NCI-H2196 treated with DMSO at 0.1 percent for 48 hours (cell line): ENCODE measurements around the gene PTPRM.
"Not testable (repeated sequence)": the region's sequence is repeated elsewhere in the genome, so short reads cannot be mapped to it uniquely, and the experiment has no call there.

ENCODE experiments used
- DNase-seq: peaks from one replicate; lab custom pipeline; 2025; ENCODE audit not compliant: unreplicated experiment; lab: John Stamatoyannopoulos, UW

PTPRM gene

DNA sequence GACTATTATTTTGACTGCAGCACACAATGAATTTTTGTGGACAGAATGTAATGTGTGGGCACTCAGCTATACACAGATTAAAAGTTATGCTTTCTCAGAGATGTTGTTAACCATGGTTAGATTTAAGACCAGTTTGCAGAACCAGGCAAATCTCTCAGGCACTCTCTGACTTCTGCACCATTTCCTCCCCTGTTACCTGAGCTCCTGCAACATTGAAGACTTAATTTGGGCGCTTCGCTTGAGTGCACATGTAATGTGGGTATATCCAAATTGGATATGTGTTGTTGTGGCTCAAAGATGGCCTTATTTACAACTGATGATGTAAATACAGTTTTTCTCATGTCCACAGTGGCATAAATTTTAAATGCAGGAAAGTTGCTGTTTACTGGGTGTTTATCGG is 469.4 kb downstream of the PTPRM start:
- no peak for DNase-seq

GRCh38 chr18:8037296-8037695 is 470.2 kb downstream of the PTPRM start:
- DNase-seq = no peak

GRCh38 chr18:8040021-8040420 is 472.9 kb downstream of the PTPRM start:
- no peak for DNase-seq

DNA sequence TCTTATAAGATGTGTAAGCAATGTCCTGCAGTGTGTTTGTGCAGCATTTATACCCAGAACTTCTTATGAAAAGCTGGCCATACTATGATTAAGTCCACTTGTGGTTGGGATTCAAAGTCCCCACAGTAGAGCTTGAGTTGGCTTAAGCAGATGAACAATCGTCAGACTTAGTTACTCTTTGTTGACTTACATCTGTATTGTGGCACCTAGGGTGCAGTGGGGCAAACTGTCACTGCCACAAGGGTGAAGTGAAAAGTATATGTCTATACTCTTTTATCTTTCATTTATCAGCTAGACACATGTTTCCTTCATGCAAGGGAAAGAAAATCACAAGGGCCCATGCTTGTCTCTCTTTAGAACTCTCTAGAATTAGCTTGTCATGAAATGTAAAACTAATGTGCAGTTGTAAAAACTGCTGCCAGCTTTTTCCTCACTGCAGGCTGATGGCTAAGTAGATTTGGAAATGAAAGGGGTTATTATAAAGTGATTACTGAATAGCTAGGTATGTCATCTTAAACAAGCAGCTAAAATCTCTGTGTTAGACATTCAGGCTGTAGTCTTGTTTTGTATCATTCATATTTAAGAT is 474.5 kb downstream of the PTPRM start:
- no peak for DNase-seq

GRCh38 chr18:8044004-8044403 is 476.9 kb downstream of the PTPRM start:
- no peak for DNase-seq

DNA sequence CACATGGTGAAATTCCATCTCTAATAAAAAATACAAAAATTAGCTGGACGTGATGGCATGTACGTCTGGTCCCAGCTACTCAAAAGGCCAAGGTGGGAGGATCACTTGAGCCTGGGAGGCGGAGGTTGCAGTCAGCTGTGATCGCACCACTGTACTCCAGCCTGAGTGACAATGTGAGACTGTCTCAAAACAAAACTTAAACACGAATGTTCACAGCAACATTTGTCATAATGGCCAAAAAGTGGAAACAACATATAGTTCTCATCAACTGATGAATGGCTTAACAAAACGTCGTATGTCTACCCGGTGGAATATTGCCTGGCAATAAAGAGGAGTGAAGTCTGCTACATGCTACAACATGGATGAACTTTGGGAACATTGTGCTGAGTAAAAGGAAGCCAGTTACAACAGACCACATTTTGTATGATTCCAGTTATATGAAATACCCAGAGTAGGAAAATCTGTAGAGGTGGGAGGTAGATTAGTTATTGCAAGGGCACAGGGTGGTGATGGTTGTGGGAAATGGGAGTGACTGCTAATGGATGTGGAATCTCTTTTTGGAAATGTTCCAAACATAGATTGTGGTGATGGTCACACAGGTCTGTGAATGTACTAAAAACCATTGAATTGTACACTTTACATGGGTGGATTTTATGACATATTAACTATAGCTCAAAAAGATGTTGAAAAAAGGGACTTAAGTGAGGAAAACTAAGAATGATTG is 478.2 kb downstream of the PTPRM start:
- DNase-seq = no peak

DNA sequence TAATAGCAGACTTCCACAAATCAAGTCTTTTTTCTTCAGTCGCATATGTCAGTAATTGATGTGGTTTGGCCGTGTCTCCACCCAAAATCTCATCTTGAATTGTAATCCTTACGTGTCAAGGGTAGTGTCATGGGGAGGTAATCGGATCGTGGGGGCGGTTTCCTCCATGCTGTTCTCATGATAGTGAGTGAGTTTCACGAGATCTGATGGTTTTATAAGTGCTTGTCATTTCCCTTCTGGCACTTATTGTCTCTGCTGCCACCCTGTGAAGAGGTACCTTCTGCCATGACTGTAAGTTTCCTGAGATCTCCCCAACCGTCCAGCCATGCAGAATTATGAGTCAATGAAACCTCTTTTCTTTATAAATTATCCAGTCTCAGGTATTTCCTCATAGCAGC is 478.8 kb downstream of the PTPRM start:
- DNase-seq = no peak

DNA sequence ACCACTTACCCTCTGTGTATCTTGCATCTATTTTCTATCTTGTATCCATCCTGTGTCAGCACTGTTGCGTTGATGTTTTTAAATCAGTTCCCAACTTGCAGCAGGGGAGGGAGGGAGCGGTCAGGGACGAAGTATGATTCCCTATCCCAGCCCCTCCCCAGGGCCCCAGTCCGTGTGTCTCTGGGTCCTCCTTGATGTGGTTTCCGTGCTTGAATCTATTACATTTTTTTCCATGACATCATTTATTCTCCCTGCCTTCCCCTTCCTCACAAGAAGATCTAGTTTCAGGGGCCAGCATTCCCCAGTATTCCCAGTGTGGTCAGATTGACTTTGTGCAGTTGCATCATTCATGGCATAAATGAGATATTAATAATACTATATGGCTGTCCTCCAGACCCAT is 479.3 kb downstream of the PTPRM start:
- DNase-seq = no peak

GRCh38 chr18:8049147-8049546 is 482.0 kb downstream of the PTPRM start:
- DNase-seq = no peak

DNA sequence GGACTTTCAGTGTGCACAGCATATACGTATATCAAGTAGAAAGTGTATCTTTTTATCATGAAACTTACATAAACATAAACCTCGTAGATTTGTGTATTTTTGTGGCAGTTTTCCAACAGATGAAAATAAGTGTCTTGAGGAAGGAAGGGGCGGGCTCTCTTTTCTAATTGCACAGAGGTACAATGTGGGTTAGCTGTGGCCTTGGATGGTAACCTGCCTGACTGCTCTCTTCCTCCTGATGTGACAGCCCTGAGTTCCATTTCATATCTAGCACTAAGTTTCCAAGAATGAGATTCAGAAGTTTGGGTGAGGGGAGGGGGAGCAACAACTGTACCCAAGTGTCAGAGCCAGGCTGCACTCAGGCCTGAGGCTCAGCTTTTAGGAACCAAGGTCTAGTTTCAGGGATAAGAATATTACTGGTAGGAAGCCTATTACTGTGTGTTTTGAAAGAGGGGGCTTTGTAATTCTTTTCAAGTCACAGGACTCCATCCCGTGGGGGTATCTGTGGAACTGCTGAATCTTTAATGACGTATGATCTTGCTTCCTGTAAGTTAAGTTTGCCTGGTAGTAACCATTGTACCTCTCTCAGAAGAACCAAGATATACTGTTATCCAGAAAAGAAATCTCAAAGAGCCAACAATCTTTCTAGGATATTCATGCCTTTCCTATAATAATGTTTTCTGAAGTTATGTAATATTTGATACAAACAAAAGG is 483.7 kb downstream of the PTPRM start:
- DNase-seq = no peak

DNA sequence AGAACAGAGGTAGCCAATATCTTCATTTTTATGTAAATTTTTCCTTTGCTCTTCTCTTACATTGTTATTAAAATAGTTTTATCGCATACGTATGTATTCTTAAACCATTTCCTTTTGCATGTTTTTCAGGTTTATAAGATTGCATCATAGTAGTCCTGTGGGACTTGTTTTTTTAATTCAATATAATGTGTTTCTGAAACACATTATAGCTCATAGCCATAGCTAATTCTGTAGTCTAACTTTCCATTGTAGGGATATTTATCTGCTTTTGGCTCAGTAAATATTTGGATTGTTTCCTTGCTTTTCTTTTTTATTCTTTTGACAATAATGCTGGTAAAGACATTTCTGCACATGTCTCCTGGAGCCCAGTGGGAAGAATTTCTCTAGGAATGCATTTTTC is 484.3 kb downstream of the PTPRM start:
- no peak for DNase-seq

DNA sequence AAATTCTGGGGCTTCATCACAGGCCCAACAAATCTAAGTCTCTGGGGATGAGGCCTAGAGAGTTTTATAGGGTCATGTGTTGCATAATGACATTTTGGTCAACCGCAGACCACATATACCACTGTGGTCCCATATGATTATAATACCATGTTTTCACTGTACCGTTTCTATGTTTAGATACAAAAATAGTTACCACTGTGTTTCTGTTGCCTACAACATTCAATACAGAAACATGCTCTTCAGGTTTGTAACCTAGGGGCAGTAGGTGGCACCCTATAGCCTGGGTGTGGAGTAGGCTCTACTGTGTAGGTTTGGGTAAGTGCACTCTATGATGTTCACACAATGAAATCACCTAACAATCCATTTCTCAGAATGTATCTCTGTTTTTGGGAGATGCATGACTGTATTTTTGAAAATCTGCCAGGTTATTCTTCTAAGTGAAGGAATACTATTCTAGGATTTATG is 485.2 kb downstream of the PTPRM start:
- no peak for DNase-seq

GRCh38 chr18:8056723-8057122 is 489.6 kb downstream of the PTPRM start:
- no peak for DNase-seq

DNA sequence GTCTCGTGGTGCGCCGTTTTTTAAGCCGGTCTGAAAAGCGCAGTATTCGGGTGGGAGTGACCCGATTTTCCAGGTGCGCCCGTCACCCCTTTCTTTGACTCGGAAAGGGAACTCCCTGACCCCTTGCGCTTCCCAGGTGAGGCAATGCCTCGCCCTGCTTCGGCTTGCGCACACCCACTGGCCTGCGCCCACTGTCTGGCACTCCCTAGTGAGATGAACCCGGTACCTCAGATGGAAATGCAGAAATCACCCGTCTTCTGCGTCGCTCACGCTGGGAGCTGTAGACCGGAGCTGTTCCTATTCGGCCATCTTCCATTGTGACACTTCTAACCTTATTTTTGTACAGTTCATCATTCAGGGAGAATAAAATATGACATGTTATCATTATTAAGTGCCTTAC is 496.0 kb downstream of the PTPRM start:
- DNase-seq = not testable (repeated sequence)

GRCh38 chr18:8063733-8064132 is 496.6 kb downstream of the PTPRM start:
- DNase-seq = no peak

GRCh38 chr18:8065284-8065683 is 498.2 kb downstream of the PTPRM start:
- no peak for DNase-seq

- no peak for DNase-seq
These were observed 498.7 kb downstream of the PTPRM start for GRCh38 chr18:8065773-8066172.

DNA sequence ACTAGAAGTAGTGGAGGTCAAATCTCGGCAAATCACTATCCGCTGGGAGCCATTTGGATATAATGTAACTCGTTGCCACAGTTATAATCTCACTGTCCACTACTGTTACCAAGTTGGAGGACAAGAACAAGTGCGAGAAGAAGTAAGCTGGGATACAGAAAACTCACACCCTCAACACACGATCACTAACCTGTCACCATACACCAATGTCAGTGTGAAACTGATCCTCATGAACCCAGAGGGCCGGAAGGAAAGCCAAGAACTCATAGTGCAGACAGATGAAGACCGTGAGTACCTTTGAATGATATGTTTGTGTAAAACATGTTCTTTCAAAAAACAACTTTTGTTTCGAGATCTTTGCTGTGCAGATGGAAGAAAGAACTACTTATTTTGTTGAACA is 502.6 kb downstream of the PTPRM start:
- DNase-seq = no peak

GRCh38 chr18:8073167-8073566 is 506.1 kb downstream of the PTPRM start:
- DNase-seq = no peak

GRCh38 chr18:8080092-8080491 is 513.0 kb downstream of the PTPRM start:
- DNase-seq = no peak

- DNase-seq = no peak
These were observed 514.2 kb downstream of the PTPRM start for GRCh38 chr18:8081267-8081666.

GRCh38 chr18:8081872-8082553 is 514.9 kb downstream of the PTPRM start:
- DNase-seq = peak; percentile 24
